Activated CD8-positive, alpha-beta memory T cell treated with anti-CD3 and anti-CD28 coated beads, Interleukin-2, amount 50 U/mL, for 4 hours (primary cell): ENCODE data around the gene KRTAP10-3.

Experiments
- DNase-seq: peaks from one replicate; pipeline ENCODE4 v3.0.0-alpha.2; 2020

Gene KRTAP10-3

DNA sequence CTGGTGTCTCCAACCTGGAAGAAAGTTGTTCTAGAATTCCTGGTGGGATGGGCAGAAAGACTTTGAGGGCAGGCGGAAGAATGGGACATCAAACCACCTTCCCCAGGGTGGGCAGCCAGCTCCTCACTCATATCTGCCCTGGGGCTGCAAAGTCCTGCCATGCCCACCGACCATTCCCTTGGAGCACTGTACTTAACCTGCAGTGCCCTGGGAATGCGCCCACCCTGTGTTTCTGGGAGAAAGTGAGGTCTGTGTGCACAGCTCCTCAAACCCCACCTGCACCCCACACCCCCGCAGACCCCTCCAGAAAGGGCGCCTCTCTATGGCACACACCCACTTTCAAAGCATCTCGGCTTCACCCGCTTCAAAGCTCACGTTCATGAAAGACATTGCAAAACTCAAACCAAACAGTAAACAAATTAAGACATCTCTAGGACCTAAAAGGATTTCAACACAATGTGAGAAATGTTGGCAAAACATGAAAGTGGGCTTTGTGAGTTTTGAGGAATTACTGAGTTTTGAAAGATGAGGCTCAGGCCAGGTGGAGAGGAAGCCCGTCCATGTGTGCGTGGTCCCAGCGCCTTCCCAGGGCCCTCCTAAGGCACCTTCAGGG is 43.7 kb downstream of the KRTAP10-3 start:
- DNase-seq, result no peak

GRCh38 chr21:44514218-44514520 is 44.4 kb downstream of the KRTAP10-3 start:
- no peak for DNase-seq

- DNase-seq, result no peak
Observed at GRCh38 chr21:44513389-44514217, 45.0 kb downstream of the KRTAP10-3 start.

- no peak for DNase-seq
Observed at GRCh38 chr21:44512496-44513388, 45.9 kb downstream of the KRTAP10-3 start.

DNA sequence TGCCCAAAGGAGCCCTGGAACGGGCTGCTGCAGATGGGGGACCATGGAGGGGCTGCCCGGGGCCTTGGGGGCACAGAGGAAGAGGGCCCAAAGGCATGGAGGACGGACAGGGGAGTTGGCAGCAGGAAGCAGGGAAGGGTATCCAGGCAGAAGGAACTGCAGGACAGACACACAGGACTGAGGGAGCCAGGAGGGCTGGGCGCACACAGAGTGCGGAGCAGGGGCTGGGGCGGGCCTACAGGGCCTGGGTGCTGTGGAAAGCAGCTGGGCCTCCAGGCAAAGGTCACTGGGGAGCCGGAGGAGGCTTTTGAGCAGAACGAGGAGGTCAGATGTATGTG is 46.7 kb downstream of the KRTAP10-3 start:
- no peak for DNase-seq

GRCh38 chr21:44511219-44511937 is 47.2 kb downstream of the KRTAP10-3 start:
- DNase-seq, result no peak

DNA sequence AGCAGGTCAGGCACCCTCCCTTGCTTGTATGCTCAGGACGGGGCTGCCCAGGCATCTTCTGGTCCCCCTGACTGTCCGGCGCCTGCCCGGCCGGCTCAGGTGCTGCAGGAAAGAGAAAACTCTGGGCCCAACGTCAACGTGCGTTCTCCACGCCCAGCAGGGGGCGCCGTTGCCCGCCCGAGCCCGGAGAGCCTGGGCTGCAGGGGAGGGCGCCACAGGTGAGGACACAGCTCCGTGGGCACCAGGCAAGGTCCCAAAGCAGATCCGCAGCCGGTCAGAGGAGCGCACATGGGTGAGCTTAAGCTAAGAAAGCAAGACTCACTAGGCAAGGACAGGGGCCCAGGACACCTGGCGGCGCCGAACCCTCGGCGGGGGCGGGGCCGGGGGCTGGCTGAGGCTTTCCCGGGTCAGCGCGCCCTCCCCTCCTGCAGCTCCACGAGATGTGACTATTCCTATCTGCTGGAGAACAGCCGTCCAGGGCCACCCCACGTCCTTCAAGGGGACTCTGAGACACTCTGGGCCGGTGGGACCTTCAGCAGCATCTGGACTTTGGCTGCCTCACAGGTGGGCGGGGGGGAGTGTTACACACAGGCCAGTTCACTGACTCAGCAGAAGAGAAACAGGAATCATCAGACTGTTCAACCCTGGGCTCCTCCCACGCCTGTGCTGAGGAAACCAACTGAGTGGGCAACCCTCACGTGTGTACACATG is 47.9 kb downstream of the KRTAP10-3 start:
- peak; percentile 83 for DNase-seq

GRCh38 chr21:44510109-44510507 is 48.5 kb downstream of the KRTAP10-3 start:
- no peak for DNase-seq

DNA sequence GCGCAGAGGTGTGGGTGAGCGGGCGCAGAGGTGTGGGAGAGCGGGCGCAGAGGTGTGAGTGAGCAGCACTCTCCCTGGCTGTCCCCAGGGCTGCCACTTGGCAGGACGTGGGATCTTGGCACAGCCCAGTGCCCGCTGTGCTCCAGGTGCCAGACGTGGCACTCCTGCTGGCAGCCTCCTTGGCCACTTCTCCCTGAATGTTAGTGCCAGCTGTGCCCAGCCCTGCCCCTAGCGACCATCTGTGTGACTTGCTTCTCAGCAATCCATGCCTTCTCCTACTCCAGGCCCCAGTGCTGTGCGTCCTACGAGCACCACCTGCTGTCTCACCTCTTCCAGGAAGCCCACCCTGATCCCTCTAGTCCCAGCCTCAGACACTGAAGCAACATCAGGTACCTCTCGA is 49.1 kb downstream of the KRTAP10-3 start:
- no peak for DNase-seq

GRCh38 chr21:44508711-44509445 is 49.7 kb downstream of the KRTAP10-3 start:
- no peak for DNase-seq

- DNase-seq, result no peak
Observed at GRCh38 chr21:44508426-44508710, 50.2 kb downstream of the KRTAP10-3 start.
